ENCODE measurements around the gene PADI6. TPM values are rescaled to one million over a fixed set of nuclear protein-coding genes. Genes with fewer than 3 reads are reported as not detected.

The PADI6 gene
- total and polyA plus RNA-seq, 9 of the 15 experiments (the other 6 are each of a cell fraction or from before 2014, with no cell fraction given): not detected

DNA sequence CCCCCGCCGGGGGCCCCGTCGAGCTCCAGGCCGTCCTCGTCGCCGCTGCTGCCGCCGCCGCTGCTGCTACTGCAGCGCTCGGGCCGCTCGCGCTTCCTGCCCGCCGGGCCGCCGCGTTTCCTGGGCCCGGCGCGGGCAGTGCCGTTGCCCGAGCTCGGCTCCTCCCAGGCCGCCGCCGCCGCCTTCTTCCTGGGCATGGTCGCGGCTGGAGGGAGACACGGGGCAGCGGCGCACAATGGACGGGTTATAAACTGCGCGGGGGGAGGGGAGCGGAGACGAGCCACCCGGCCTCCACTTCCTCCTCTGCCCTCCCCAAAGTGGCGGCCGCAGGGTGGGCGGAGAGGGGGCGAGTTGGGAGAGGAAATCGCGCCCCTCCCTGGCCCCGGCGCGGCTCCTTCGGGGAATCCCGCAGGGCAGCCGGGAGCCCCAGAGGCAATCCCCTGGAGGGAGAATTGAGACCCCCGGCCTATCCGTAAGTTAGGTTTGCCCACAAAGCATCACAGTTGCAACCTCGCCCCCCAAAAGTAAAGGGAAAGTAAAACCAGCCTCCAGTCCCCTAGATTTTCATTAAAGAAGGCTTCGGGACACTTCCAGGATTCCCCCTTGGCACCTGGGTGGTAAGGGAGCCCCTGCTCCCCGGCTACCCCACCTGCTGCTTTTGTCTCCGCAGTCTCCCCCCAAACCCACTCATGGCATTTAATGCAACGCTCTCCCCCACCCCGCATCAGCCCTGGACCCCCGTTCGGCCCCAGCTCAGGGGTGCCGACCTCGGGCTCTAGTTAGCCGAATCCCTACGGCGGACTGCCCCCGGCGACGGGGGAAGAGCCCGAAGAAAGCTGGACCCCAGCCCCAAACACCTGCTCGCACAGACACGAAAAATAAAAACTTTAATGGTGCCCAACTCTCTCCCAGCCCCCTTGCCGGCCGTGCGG, 66.6 kb downstream of the PADI6 start (continued):
- TF ChIP-seq, protein P1, sequence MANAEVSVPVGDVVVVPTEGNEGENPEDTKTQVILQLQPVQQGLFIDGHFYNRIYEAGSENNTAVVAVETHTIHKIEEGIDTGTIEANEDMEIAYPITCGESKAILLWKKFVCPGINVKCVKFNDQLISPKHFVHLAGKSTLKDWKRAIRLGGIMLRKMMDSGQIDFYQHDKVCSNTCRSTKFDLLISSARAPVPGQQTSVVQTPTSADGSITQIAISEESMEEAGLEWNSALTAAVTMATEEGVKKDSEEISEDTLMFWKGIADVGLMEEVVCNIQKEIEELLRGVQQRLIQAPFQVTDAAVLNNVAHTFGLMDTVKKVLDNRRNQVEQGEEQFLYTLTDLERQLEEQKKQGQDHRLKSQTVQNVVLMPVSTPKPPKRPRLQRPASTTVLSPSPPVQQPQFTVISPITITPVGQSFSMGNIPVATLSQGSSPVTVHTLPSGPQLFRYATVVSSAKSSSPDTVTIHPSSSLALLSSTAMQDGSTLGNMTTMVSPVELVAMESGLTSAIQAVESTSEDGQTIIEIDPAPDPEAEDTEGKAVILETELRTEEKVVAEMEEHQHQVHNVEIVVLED (CRISPR knock-in tag; IDR thresholded peaks at IDR 0.05): no peak
- TF ChIP-seq ZNF165 (CRISPR knock-in tag; IDR thresholded peaks at IDR 0.05; ENCODE audit: borderline replicate concordance) (no peak), RBM34 (IDR thresholded peaks at IDR 0.05; ENCODE audit: borderline replicate concordance, insufficient read depth, low read length) (no peak), RAD21 (CRISPR knock-in tag; conservative IDR thresholded peaks at IDR 0.05 in 1 of 2, IDR thresholded peaks at IDR 0.05 in 1 of 2) (no peak), PHF8 (IDR thresholded peaks at IDR 0.05; ENCODE audit: borderline replicate concordance, low read length) (peak; percentile 47; the same call in 1 of the 2 replicates), CHD2 (IDR thresholded peaks at IDR 0.05; ENCODE audit: low read depth, low read length) (peak; percentile 43), ETV5 (CRISPR knock-in tag; IDR thresholded peaks at IDR 0.05; ENCODE audit: low read depth) (no peak), RB1 (IDR thresholded peaks at IDR 0.05; ENCODE audit: low read depth) (peak; percentile 45), NFRKB (IDR thresholded peaks at IDR 0.05; ENCODE audit: low read depth) (no peak), BCL6 (CRISPR knock-in tag; IDR thresholded peaks at IDR 0.05) (no peak), TEAD2 (tag; IDR thresholded peaks at IDR 0.05) (no peak), MTF1 (CRISPR knock-in tag; IDR thresholded peaks at IDR 0.05; ENCODE audit: borderline replicate concordance) (no peak), GABPB1 (CRISPR knock-in tag; IDR thresholded peaks at IDR 0.05) (peak; percentile 44)
- TF ChIP-seq, protein P2, sequence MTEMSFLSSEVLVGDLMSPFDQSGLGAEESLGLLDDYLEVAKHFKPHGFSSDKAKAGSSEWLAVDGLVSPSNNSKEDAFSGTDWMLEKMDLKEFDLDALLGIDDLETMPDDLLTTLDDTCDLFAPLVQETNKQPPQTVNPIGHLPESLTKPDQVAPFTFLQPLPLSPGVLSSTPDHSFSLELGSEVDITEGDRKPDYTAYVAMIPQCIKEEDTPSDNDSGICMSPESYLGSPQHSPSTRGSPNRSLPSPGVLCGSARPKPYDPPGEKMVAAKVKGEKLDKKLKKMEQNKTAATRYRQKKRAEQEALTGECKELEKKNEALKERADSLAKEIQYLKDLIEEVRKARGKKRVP (CRISPR knock-in tag; IDR thresholded peaks at IDR 0.05): 0 out of 2 replicates have a peak, but pooled peaks have one; percentile 14
- TF ChIP-seq, protein P3, sequence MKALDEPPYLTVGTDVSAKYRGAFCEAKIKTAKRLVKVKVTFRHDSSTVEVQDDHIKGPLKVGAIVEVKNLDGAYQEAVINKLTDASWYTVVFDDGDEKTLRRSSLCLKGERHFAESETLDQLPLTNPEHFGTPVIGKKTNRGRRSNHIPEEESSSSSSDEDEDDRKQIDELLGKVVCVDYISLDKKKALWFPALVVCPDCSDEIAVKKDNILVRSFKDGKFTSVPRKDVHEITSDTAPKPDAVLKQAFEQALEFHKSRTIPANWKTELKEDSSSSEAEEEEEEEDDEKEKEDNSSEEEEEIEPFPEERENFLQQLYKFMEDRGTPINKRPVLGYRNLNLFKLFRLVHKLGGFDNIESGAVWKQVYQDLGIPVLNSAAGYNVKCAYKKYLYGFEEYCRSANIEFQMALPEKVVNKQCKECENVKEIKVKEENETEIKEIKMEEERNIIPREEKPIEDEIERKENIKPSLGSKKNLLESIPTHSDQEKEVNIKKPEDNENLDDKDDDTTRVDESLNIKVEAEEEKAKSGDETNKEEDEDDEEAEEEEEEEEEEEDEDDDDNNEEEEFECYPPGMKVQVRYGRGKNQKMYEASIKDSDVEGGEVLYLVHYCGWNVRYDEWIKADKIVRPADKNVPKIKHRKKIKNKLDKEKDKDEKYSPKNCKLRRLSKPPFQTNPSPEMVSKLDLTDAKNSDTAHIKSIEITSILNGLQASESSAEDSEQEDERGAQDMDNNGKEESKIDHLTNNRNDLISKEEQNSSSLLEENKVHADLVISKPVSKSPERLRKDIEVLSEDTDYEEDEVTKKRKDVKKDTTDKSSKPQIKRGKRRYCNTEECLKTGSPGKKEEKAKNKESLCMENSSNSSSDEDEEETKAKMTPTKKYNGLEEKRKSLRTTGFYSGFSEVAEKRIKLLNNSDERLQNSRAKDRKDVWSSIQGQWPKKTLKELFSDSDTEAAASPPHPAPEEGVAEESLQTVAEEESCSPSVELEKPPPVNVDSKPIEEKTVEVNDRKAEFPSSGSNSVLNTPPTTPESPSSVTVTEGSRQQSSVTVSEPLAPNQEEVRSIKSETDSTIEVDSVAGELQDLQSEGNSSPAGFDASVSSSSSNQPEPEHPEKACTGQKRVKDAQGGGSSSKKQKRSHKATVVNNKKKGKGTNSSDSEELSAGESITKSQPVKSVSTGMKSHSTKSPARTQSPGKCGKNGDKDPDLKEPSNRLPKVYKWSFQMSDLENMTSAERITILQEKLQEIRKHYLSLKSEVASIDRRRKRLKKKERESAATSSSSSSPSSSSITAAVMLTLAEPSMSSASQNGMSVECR (CRISPR knock-in tag; IDR thresholded peaks at IDR 0.05): peak; percentile 84; the same call in 1 of the 2 replicates
- TF ChIP-seq, protein P4, sequence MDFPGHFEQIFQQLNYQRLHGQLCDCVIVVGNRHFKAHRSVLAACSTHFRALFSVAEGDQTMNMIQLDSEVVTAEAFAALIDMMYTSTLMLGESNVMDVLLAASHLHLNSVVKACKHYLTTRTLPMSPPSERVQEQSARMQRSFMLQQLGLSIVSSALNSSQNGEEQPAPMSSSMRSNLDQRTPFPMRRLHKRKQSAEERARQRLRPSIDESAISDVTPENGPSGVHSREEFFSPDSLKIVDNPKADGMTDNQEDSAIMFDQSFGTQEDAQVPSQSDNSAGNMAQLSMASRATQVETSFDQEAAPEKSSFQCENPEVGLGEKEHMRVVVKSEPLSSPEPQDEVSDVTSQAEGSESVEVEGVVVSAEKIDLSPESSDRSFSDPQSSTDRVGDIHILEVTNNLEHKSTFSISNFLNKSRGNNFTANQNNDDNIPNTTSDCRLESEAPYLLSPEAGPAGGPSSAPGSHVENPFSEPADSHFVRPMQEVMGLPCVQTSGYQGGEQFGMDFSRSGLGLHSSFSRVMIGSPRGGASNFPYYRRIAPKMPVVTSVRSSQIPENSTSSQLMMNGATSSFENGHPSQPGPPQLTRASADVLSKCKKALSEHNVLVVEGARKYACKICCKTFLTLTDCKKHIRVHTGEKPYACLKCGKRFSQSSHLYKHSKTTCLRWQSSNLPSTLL (IDR thresholded peaks at IDR 0.05): no peak
- TF ChIP-seq, protein P5, sequence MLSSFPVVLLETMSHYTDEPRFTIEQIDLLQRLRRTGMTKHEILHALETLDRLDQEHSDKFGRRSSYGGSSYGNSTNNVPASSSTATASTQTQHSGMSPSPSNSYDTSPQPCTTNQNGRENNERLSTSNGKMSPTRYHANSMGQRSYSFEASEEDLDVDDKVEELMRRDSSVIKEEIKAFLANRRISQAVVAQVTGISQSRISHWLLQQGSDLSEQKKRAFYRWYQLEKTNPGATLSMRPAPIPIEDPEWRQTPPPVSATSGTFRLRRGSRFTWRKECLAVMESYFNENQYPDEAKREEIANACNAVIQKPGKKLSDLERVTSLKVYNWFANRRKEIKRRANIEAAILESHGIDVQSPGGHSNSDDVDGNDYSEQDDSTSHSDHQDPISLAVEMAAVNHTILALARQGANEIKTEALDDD (IDR thresholded peaks at IDR 0.05): no peak
